ELR (cell line): ENCODE data around the gene OPA3.

Experiments
- DNase-seq: peaks from one replicate; pipeline ENCODE4 v3.0.0-alpha.2; 2015; ENCODE audit warnings: low read depth

Gene OPA3

DNA sequence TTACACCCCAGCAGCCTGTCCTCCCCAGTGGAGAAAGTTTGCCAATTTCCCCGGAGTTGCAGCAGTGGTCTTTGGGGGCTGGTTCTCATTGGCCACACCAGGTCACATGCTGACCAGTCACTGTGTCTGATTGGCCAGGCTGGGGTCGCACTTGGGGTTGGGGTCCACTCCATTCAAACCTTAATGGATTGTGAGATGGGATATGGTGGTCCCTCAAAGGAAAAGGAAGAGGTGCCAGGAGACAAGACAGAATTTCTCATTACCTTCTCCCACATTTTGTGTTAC, 82.9 kb downstream of the OPA3 start:
- no peak for DNase-seq

DNA sequence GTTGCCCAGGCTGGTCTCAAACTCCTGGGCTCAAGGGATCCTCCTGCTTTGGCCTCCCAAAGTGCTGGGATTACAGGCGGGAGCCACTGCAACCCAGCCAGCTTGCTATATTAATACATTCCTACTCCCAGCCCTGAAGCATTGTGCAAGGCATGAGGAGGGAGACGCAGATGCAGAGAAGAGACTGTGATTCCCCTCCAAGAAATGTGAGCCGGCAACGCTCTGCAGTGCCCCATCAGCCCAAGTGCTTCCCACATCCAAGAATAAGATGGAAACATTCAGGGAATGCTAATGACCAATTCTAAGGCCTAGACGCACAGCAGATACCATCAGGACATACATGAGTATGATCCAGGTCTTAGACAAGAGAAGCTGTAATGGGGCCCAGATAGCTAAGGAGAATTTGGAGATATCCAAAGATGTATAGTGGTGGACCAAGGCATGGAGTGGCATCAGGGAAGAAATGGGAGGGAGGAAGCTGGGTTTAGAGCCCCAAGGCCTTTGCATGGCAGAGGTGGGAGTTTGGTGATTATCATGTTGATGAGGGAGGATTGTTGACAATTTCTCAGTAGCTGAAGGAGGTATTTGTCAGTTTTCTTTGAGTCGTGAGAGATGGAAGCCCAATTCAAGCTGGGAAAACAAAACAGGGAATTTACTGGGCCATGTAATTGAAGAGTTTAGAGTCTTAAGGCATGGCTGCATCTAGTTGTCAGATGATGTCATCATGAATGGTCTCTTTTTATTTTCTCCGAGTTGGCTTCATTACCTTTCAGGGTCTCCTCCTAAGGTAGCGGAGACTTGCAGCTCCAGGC, 83.5 kb downstream of the OPA3 start:
- no peak for DNase-seq

DNA sequence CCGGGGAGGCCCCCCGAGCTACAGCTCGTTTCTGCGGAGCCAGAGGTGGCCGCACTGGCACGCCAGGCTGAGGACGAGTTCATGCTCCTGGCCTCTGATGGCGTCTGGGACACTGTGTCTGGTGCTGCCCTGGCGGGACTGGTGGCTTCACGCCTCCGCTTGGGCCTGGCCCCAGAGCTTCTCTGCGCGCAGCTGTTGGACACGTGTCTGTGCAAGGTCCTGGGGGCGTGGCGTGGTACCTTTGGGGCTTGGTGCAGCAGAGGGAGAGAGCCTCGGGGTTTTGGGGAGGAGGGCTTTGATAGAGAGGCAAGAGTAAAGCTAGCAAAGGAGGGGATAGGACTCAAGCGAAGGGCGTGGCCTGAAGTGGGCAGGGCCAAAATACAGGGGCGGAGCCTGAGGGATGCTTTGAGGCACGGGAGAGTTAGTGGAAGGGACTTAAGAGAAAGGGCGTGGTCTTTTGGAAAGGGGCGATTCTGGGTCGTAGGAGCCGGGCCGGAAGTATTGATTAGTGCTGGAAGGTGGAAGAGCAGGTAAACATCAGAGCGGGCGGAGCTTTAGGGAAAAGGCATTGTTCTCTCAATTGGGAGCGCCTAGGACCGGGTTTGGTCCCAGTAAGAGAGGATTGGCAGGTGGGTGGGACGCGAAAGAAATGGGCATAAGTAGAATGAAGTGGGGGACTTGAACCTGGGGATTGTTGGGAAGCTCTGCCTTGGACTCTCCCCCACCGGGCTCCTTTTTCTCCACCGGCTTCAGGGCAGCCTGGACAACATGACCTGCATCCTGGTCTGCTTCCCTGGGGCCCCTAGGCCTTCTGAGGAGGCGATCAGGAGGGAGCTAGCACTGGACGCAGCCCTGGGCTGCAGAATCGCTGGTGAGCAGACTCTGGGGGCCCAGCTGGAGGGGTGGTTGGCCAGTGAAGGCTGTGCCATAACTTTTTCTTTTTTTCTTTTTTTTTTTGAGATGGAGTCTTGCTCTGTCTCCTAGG, 85.1 kb downstream of the OPA3 start:
- peak; percentile 47 for DNase-seq

DNA sequence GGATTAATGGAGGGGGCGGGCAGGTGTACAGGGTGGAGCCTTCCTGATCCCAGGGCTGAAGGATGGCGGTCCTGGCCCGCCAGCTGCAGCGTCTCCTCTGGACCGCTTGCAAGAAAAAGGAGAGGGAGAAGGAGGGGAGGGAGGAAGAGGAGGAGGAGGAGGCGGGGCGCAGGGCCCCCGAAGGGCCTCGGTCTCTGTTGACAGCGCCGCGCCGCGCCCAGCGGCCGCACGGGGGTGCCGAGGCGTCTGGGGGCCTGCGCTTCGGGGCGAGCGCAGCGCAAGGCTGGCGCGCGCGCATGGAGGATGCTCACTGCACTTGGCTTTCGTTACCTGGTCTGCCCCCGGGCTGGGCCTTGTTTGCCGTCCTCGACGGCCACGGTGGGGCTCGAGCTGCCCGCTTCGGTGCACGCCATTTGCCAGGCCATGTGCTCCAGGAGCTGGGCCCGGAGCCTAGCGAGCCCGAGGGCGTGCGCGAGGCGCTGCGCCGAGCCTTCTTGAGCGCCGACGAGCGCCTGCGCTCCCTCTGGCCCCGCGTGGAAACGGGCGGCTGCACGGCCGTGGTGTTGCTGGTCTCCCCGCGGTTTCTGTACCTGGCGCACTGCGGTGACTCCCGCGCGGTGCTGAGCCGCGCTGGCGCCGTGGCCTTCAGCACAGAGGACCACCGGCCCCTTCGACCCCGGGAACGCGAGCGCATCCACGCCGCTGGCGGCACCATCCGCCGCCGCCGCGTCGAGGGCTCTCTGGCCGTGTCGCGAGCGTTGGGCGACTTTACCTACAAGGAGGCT, 86.0 kb downstream of the OPA3 start, which contains the start of gene PPM1N:
TSS of gene PPM1N (plus strand) at position 33 of the 785 bp plus-strand sequence. CDS start at position 63, 30 bp downstream.
- peak; percentile 39 for DNase-seq

DNA sequence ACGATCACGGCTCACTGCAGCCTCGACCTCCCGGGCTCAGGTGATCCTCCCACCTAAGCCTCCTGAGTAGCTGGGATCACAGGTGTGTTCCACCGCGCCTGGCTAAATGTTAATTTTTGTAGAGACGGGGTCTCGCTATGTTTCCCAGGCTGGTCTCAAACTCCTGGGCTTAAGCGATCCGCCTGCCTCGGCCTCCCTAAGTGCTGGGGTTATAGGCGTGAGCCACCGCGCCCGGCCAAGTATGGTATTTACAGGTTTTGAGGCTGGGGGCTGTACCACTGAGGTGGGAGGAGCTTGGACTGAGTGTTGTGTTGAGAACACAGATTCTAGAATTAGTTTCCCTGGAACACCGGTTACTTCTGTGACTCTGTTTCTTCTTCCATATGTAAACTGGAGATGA, 86.8 kb downstream of the OPA3 start:
- no peak for DNase-seq

DNA sequence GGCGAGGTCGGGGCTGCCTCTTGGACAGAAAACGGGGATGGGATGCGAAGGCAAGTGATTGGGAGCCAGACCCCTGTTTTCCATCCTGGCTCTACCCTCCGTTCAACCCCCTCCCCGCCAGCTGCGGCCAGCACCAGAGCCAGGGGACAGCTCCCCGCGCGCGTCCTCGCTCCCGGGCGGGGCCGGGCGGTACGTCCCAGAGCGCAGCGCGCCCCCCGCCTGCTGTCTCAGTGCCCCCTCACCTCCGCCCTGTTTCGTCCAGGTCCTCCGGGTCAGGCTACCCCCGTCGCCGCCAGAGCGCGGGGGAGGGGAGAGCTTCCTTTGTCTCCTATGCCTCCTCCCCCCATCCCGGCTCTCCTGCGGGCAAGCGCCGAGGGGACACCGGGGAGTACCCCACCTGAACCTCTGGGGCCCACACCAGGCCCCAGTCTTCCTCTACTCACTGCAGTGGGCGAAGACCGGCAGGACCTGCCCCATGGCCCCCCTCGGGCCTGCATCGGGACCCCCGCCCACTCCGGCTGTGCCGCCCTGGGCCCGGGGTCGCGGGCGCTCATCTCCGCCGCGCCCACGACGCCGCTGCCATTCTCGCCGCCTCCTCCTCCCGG, 88.2 kb downstream of the OPA3 start:
- no peak for DNase-seq

DNA sequence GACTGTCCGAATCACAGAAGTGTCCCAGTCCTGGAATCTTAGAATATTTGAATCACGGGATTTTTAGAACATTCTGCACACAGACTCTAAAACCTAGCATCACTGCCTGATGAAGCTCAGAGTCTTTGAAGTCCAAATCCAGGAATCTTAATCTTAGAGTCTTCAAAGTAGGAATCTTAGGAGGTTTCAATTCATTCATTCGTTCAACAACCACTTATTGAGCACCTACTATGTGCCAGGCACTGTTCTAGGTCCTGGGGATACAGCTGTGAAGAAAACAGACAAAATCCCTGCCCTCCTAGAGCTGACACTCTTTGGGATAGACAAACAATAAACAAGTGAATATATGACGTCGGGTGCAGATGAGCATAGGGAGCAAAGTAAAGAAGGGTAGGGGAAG, 89.4 kb downstream of the OPA3 start:
- no peak for DNase-seq

DNA sequence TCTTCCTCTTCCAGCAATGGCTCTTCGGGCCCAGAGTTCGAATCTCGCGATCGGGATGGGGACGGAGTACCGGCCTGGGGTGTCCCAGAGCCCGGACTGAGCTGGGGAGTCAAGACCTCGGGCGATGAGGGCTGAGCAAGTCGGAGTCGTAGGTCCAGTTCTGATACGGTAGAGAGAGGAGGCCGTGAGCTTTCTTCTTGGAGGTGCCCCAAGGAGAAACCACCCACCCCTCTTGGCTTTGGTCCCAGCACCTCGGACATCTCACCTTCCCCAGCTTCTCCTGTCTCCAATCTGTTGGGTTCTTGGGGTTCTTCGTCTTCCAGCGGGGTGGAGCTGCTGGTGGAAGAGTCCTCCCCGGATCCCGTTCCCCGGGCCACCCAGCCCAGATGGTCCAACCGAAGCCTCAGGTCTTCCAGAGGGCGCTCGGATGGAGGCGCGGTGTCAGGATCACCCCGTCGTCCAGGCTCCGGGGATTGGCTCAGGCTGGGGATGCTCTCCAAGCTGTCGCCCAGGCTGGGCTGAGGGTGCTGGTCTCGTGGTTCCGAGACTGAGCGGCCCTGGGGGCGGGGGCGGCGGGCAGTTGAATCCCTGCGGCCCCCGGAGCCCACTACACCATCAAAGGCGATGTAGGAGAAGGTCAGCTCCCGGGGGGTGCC, 90.2 kb downstream of the OPA3 start:
- no peak for DNase-seq

DNA sequence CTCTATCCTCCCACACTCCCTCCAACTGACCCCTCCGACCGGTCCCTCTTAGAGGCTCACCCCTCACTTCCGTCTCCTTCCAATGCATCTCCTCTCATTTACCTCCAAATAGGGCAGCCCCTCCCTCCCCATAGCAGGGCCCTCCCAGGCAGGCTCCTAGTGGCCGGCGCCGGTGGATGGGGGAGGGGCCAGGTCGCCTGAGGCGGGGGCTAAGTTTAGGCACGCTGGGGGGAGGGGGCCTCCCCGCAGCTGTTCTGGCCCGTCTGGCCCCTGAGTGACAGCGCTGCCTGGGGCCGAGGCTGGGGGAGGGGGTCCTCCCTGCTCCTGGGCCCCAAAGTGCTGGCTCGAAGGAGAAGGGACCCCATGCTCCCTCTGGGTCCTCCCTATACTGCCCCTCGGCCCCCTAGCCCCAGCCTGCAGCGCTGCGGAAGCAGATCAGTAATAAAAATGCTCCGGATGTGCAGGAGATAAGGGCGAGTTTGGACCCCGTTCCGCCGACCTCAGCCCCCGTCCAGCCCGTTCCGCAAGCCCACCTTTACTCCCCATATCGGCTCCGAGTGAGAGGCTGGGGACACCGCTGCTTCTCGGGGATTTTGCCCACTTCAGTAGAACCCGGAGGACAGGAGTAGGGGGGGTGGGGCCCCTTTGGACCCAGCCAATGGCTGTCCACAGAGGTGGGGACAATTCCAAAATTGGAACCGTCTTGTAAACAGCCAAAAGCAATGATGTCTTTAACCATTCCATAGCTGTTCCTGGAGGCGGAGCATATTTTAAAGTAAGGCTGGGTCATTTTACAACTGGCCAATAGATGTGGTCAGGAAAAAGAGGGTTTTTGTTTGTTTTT, 91.8 kb downstream of the OPA3 start:
- DNase-seq = peak; percentile 71

DNA sequence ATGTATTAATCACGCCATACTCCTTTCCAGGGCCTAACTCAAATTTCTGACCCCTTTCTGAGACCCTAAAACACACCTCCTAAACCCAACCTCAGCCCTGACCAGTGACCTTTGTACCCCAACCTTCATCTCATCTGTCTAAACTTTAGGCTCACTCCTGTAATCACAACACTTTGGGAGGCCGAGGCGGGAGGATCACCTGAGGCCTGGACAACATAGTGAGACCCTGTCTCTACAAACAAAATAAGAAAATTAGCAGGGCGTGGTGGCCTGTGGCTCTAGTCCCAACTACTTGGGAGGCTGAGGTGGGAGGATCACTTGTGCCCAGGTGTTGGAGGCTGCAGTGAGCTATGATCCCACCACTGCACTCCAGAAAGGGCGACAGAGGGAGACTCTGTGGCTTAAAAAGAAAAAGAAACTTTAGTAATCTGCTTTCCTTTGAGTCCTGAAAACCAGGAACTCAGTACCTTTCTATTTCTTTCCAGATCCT, 92.4 kb downstream of the OPA3 start:
- no peak for DNase-seq

DNA sequence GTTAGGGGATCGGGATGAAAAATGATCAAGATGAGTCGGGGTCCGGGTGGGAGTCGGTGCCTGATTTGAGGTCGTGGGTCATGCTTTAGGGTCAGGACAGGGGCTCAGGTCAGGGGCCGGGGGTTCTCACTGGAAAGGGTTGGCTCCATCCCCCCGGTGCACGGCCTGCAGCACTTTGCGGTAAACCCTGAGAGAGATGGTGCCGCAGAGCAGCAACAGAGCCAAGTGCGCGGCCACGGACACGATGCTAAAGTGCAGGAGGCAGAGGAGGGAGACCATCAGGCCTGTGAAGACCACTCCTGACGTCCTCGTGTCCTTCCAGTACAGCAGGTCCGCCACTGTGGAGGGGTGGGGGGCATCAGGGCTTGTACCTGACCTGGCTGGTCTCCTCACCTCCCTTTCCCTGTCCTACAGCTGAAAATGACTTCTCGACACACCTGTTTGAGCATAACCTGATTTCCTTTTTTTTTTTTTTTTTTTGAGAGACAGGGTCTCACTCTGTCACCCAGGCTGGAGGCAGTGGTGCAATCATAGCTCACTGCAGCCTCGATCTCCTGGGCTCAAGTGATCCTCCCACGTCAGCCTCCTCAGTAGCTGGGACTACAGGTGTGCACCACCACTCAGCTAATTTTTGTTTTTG, 95.3 kb downstream of the OPA3 start:
- no peak for DNase-seq

DNA sequence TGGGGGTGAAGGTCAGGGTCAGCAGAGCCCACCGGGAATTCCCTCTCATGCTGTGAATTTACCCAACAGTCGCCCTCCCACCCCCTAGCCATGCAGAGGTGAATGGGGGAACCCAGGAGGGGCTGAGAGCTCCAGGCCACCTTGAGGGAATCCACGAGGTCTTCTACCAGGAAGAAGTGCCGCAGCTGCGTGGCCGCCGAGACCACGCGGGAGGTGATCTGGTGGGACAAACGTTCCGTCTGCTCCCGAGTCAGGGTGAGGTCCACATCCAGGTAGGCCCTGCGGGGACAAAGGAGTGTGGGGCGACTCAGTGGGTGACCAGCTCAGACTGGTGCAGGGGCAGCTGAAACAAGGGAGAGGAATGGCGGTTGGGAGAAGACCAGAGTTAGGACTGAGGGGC, 95.9 kb downstream of the OPA3 start:
- no peak for DNase-seq

DNA sequence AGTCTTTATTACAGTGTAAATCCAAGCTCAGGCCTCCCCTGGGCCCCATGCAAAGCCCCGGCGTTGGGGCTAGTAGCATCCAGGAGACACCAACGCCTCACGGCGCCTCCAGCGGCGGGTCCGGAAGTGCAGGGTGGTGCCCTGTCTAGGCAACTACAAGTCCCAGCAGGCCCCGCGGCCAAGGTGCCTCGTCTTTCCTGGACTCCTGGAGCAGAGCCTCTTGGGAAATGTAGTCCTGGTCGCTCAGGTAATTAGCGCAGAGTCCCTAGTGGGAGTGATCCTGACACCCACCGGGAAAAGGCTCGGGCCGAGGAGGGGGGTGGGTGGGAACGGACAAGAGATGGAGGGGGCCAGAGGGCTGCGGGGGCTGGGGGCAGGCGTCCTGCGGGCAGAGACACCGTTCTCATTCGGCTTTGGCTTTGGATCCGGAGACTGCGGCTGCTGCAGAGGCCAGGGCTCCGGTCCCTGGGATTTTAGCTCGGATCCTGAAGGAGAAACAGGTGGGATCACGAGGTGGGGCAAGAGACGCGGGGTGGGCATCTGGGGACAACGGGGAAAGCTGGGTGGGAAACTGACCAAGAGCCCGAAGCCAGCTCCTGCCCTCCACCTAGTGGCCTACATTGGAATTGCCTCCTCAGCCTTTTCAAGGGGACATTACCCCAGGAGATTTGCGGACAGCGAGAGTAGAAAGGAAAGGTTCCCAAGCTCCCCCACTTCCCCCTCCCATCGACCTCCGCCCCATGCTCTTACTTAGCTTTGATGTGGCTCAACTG, 99.1 kb downstream of the OPA3 start:
- DNase-seq = peak; percentile 96

DNA sequence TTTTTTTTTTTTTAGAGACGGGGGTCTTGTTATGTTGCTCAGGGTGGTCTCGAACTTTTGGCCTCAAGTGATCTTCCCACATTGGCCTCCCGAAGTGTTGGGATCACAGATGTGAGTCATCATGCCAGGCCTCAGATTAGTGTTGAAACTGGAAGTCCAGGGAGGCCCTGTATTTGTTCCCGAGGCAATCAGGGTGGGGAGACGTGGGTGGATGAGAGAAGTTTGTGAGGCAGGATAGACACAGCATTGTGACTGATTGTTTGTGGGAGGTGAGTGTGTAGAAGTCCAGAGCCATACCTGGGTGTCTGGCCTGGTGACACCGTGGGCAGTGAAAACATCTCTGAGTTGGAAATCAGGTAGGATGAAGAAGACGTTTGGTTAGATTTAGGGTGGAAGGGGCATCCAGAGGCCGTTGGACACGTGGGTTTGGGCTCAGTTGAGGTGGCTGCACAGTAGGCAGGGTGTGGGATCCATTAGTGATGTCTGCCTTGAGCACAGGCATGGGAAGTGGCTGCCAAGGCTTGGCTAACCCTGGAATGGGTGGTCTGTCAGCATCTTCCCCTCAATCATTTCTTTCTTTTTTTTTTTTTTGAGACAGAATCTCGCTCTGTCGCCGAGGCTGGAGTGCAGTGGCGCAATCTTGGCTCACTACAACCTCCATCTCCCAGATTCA, 100.2 kb downstream of the OPA3 start:
- DNase-seq = peak; percentile 48

DNA sequence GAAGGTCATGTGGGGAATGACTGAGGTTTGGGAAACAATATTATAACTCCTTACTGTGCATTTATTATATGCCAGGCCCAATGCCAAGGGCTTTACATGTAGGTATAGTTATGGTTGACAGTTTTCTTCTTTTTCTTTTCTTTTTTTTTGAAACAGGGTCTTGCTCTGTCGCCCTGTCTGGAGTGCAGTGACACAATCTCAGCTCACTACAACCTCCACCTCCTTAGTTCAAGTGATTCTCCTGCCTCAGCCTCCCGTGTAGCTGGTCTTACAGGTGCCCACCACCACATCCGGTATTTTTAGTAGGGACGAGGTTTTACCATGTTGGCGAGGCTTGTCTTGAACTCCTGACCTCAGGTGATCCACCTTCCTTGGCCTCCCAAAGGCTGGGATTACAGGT, 101.6 kb downstream of the OPA3 start:
- no peak for DNase-seq

DNA sequence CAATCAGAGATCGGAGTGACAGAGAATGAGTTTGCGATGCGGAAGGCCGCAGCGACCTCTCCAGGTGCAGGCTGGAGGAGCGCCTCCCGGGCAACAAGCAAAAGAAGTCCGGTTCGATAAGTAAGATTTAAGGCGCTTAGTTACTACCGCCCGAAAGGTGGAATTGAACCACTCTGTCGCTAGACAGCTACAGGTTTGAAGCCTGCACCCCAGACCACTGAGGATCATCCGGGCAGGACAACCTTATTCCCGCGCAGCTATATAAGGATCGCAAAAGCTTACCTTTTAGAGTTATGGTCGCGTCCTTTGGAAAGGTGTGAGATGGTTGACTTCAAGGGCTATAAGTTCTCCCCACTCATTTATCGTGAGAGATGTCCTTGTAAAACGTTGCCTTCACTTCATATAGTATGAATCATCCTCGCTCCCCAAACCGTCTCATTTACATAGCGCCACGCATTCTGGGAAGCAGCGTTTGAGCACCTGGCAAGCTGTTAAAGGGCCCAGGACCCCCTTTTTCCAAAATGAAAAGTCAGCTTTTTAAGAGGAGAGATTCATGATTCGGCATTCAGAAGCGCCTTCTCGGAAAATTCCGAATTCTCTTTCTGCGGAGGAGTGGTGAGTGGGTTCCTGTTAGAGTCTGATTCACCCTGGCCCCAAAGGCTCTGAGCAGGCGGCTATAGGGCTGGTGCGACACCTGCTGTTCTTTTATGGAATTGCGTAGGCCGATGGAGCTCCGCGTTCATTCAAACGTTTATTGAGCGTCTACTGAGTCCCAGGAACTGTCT, 106.0 kb downstream of the OPA3 start:
- DNase-seq = peak; percentile 89

DNA sequence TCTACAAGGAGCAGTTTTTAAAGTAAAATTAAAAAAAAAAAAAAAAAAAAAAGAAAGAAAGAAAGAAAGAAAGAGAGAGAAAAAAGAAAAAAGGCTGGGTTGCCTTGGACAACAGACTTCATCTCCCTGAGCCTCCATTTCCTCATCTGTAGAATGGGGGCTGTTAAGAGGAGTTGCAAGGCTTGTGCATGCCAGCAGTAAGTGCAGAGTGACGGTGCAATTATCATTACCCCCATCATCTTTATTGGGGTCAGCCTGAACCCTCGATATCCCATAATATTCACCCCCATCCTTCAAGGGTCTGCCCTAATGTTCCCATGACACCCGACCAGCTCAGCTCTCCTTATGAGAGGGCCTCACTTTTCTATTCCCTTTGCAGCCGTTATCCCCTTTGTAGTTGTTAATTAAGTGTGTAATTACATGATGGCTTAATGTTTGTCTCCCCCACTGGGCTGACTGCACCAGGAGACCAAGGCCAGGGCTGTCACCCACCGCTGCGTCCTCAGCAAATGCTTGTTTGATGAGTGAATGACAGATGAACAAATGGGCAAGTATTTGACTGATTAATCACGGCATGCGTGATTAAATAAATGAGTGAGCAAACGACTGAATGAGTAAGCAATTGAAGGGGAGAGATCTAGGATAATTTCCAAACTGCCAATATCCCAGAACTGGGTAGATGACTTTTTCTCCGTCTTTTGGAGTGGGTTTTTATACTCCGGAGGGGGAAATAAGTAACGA, 106.7 kb downstream of the OPA3 start:
- DNase-seq = peak; percentile 89
